ENCODE measurements around the gene FBXW9. TPM values are rescaled to one million over a fixed set of nuclear protein-coding genes. Genes with fewer than 3 reads are reported as not detected.

FBXW9 gene
- total RNA-seq, 2 experiments from 2014 or later, result 11.0 to 11.5 TPM

GRCh38 chr19:12666265-12667048 is 30.0 kb downstream of the FBXW9 start, which contains the start of the genes MAN2B1 and WDR83:
Gene MAN2B1 (minus strand): TSS chr19:12666742. CDS start chr19:12666701, 41 bp downstream.
Gene WDR83 (plus strand): TSS chr19:12666807. CDS start chr19:12669791, 2,984 bp downstream.
- Histone ChIP-seq H3K4me1 (ENCODE audit: insufficient read depth, low read length, poor library complexity, severe bottlenecking) (peaks cover 42% of the 10 kb centered on the region), H3K27ac (ENCODE audit: low read depth, low read length, poor library complexity, severe bottlenecking) (peak within 1 kb of the TSS; percentile 71), H3K4me2 (ENCODE audit: low read length) (peak within 1 kb of the TSS; percentile 90), H3K9me3 (ENCODE audit: low read length) (no peaks in the 10 kb centered on the region), H3K9me2 (ENCODE audit: insufficient read depth, low read length) (no peaks in the 10 kb centered on the region), H3K36me3 (ENCODE audit: insufficient read depth, low read length) (peaks cover 36% of the 10 kb centered on the region), H3K79me2 (ENCODE audit: insufficient read depth, low read depth, low read length) (peaks cover 27% of the 10 kb centered on the region; the same call in 1 of the 2 replicates), H4K20me1 (ENCODE audit: insufficient read depth, low read length) (no peaks in the 10 kb centered on the region), H3K4me3 (ENCODE audit: low read depth, low read length, poor library complexity, severe bottlenecking) (peak within 1 kb of the TSS; percentile 85), H2AFZ (ENCODE audit: low read length) (peak within 1 kb of the TSS; percentile 49)
- peak; percentile 85 for DNase-seq (ENCODE audit: low spot score)
- no TSS peak for BruUV-seq (replicated peaks)
- ChIA-PET CTCF (ENCODE audit: unreplicated experiment) (interaction anchor here (0.7 kb wide), 1 partner anchor 607 kb away, joined by 3 read pairs; no protein-coding TSS in a partner anchor), POLR2A (interaction anchor here (0.9 to 1.2 kb wide), 3 partner anchors 36 to 57 kb away, joined by 3 read pairs; no protein-coding TSS in a partner anchor)
- no peak for TF ChIP-seq CTCF (conservative IDR thresholded peaks at IDR 0.05; ENCODE audit: low read length)
- TF ChIP-seq EZH2phosphoT487 (IDR thresholded peaks at IDR 0.05; ENCODE audit: borderline replicate concordance, low read depth, low read length), result no peak
- intact Hi-C loops (cut with micrococcal nuclease; ENCODE audit: unreplicated experiment), result no loop called here

GRCh38 chr19:12665671-12666264 is 30.7 kb downstream of the FBXW9 start:
- intact Hi-C loops (cut with micrococcal nuclease; ENCODE audit: unreplicated experiment), result loop anchor here (1.0 to 2.0 kb wide), 2 partner anchors 55 to 101 kb away; partner anchors contain the start of genes ZNF490 and ZNF791
- CTCF ChIA-PET (ENCODE audit: unreplicated experiment), result no interaction called here
- Histone ChIP-seq H3K36me3 (ENCODE audit: insufficient read depth, low read length) (peaks cover 42% of the 10 kb centered on the region), H2AFZ (ENCODE audit: low read length) (peak overlapping the region; percentile 49; the same call in 1 of the 2 replicates), H3K9me2 (ENCODE audit: insufficient read depth, low read length) (no peaks in the 10 kb centered on the region), H3K4me2 (ENCODE audit: low read length) (peak overlapping the region; percentile 90), H4K20me1 (ENCODE audit: insufficient read depth, low read length) (no peaks in the 10 kb centered on the region), H3K27ac (ENCODE audit: low read depth, low read length, poor library complexity, severe bottlenecking) (peak overlapping the region; percentile 71), H3K79me2 (ENCODE audit: insufficient read depth, low read depth, low read length) (peaks cover 27% of the 10 kb centered on the region; the same call in 1 of the 2 replicates), H3K4me1 (ENCODE audit: insufficient read depth, low read length, poor library complexity, severe bottlenecking) (peaks cover 42% of the 10 kb centered on the region), H3K4me3 (ENCODE audit: low read depth, low read length, poor library complexity, severe bottlenecking) (peak overlapping the region; percentile 85), H3K9me3 (ENCODE audit: low read length) (no peaks in the 10 kb centered on the region)
- no peak for TF ChIP-seq EZH2phosphoT487 (IDR thresholded peaks at IDR 0.05; ENCODE audit: borderline replicate concordance, low read depth, low read length)
- TF ChIP-seq CTCF (conservative IDR thresholded peaks at IDR 0.05; ENCODE audit: low read length), result no peak; the same call in 1 of the 2 replicates
- peak; percentile 56 for DNase-seq (ENCODE audit: low spot score)
- POLR2A ChIA-PET, result interaction anchor here (0.9 to 1.2 kb wide), 3 partner anchors 35 to 57 kb away, joined by 3 read pairs; no protein-coding TSS in a partner anchor
- no TSS peak for BruUV-seq (replicated peaks)

Measured in OCI-LY7 (cell line).